NB4 (cell line): Measurements from ENCODE around the gene KSR1.
"Not testable (repeated sequence)": the region's sequence is repeated elsewhere in the genome, so short reads cannot be mapped to it uniquely, and the experiment has no call there.

Experiments
- CTCF ChIP-seq: IDR thresholded peaks from one replicate; pipeline ENCODE4 v1.5.1; 2012; ENCODE audit warnings: low read depth, low read length
- MAX ChIP-seq: IDR thresholded peaks from 2 replicates; pipeline ENCODE4 v1.6.1; 2011; ENCODE audit warnings: low read depth, low read length
- POLR2A ChIP-seq: IDR thresholded peaks from 2 replicates; pipeline ENCODE4 v1.6.1; 2011; ENCODE audit warnings: mild to moderate bottlenecking; ENCODE audit not compliant: insufficient read length; ENCODE audit errors: extremely low read depth

DNA sequence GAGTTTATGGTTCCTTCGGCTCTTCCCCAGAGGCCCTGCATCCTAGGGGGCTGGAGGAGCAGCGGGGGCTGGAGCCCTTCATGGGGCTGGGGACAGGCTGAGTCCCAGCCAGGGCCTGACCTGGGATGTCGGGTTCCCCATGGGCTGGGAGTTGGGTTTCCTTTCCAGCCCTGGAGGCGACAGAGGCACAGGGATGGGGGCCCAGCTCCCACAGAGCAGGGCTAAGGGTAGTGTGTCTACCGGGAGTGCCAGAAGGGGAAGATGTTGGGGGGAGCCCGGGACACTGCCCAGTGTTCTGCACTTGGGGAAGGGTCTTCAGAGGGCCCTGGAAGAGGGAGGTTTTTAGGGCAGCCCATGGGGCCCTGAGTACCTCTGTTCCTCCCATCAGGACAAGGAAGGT, 30.7 kb upstream of the KSR1 start:
- not testable (repeated sequence) for TF ChIP-seq CTCF, MAX, POLR2A
